Caco-2 (cell line): ENCODE data around the gene IL2RA. TPM values are rescaled to one million over a fixed set of nuclear protein-coding genes. Genes with fewer than 3 reads are reported as not detected.

ENCODE experiments used
- BruUV-seq: library from RNA; stranded (reverse); fragments of 400-500 nt; replicated peaks from 2 replicates; lab custom pipeline; 2021; lab: Mats Ljungman, UMichigan
- CTCF ChIA-PET: fragments of 300-600 bp; sonication (Branson Sonifier 250); formaldehyde crosslinking; loops from one replicate; lab custom pipeline; 2022; ENCODE audit warnings: antibody characterized with exemption; lab: Charles Lee
- POLR2A ChIA-PET: fragments of 300-600 bp; sonication (Branson Sonifier 250); formaldehyde crosslinking; loops from one replicate; lab custom pipeline; 2022; ENCODE audit warnings: antibody characterized with exemption; lab: Charles Lee
- DNase-seq, 2 experiments: peaks; one replicate each; pipeline versions ENCODE4 v3.0.0 to v3.0.0-alpha.2; 2020 to 2022
- H3K27me3 ChIP-seq: replicated peaks from 2 replicates; pipeline ENCODE4 v1.6.0; 2011; ENCODE audit warnings: low read length; ENCODE audit not compliant: control insufficient read depth, insufficient read depth
- H3K36me3 ChIP-seq: 2 replicates; pipeline ENCODE4 v1.5.1; 2011; ENCODE audit warnings: low read length; ENCODE audit not compliant: control insufficient read depth, insufficient read depth
- H3K4me1 ChIP-seq: fragments of 250-450 bp; sonication (Bioruptor Pico); 2 replicates; pipeline ENCODE4 v1.5.1; 2020; ENCODE audit warnings: mild to moderate bottlenecking
- H3K4me3 ChIP-seq: 2 replicates; pipeline ENCODE4 v1.5.1; 2011; ENCODE audit warnings: low read depth, mild to moderate bottlenecking, control low read depth, low read length
- H3K9me3 ChIP-seq: fragments of 250-450 bp; sonication (Bioruptor Pico); 2 replicates; pipeline ENCODE4 v1.5.1; 2020; ENCODE audit warnings: mild to moderate bottlenecking, moderate library complexity
- H3K27ac Mint-ChIP-seq: one replicate; pipeline ENCODE4 v1.8.0; 2022; ENCODE audit warnings: mixed read lengths; ENCODE audit not compliant: unreplicated experiment
- H3K27me3 Mint-ChIP-seq: one replicate; pipeline ENCODE4 v1.8.0; 2022; ENCODE audit warnings: mixed read lengths; ENCODE audit not compliant: insufficient read depth, unreplicated experiment
- H3K36me3 Mint-ChIP-seq: one replicate; pipeline ENCODE4 v1.8.0; 2022; ENCODE audit warnings: mild to moderate bottlenecking, mixed read lengths; ENCODE audit not compliant: insufficient read depth, unreplicated experiment
- H3K4me1 Mint-ChIP-seq: one replicate; pipeline ENCODE4 v1.8.0; 2022; ENCODE audit warnings: low read depth, mixed read lengths; ENCODE audit not compliant: unreplicated experiment
- H3K4me3 Mint-ChIP-seq: one replicate; pipeline ENCODE4 v1.8.0; 2022; ENCODE audit warnings: mild to moderate bottlenecking, moderate library complexity, mixed read lengths; ENCODE audit not compliant: unreplicated experiment
- H3K9me3 Mint-ChIP-seq: one replicate; pipeline ENCODE4 v1.8.0; 2022; ENCODE audit warnings: mixed read lengths; ENCODE audit not compliant: unreplicated experiment
- CTCF ChIP-seq, 2 experiments: fragments of 200-600 bp in 1 of 2; IDR thresholded peaks; 1 replicate in 1 of 2; 2 replicates in 1 of 2; pipeline versions ENCODE4 v1.5.1 to v1.8.0; 2011 to 2022; ENCODE audit warnings: antibody characterized with exemption in 1 of 2, control low read depth in 1 of 2, inconsistent platforms in 1 of 2, low read depth in 1 of 2, low read length in 1 of 2, mild to moderate bottlenecking in 1 of 2, moderate library complexity in 1 of 2; ENCODE audit not compliant: insufficient read depth in 1 of 2, severe bottlenecking in 1 of 2, unreplicated experiment in 1 of 2
- intact Hi-C: fragments of 100-400 bp; cut with micrococcal nuclease; formaldehyde crosslinking; loops from one replicate; pipeline ENCODE4 v1.10.0; 2022; ENCODE audit not compliant: unreplicated experiment
- total RNA-seq: library from RNA; stranded (reverse); gene quantifications from 2 replicates; pipeline ENCODE4 v1.2.3, GENCODE V29; 2022

The IL2RA gene
- total RNA-seq, 1 experiment from 2014 or later = not detected

- H3K4me3 ChIP-seq = no peak overlapping the region
- no peaks in the 10 kb centered on the region for H3K4me1 ChIP-seq
- no peaks in the 10 kb centered on the region for H3K36me3 ChIP-seq
- BruUV-seq = no TSS peak
- H3K27me3 ChIP-seq = no peaks in the 10 kb centered on the region
- POLR2A ChIA-PET = no interaction called here
- intact Hi-C loops = no loop called here
- no peak overlapping the region for H3K27ac Mint-ChIP-seq
- H3K9me3 ChIP-seq = no peaks in the 10 kb centered on the region
- H3K9me3 Mint-ChIP-seq = no peaks in the 10 kb centered on the region
- H3K27me3 Mint-ChIP-seq = peaks cover 28% of the 10 kb centered on the region
- no peak for DNase-seq
- no peaks in the 10 kb centered on the region for H3K36me3 Mint-ChIP-seq
- CTCF ChIA-PET = no interaction called here
- no peaks in the 10 kb centered on the region for H3K4me1 Mint-ChIP-seq
- no peak for TF ChIP-seq CTCF (IDR thresholded peaks at IDR 0.05; ENCODE audit: insufficient read depth in 1 of 2, low read depth in 1 of 2, low read length in 1 of 2, severe bottlenecking in 1 of 2, unreplicated experiment in 1 of 2)
- H3K4me3 Mint-ChIP-seq = no peak overlapping the region
These were observed 3.3 kb downstream of the IL2RA start for GRCh38 chr10:6058682-6059475.

GRCh38 chr10:6056411-6057135 lies 5.6 kb downstream of the IL2RA start:
- POLR2A ChIA-PET = no interaction called here
- Histone ChIP-seq H3K4me1 (no peaks in the 10 kb centered on the region), H3K4me3 (no peak overlapping the region), H3K36me3 (no peaks in the 10 kb centered on the region), H3K9me3 (no peaks in the 10 kb centered on the region), H3K27me3 (no peaks in the 10 kb centered on the region)
- Mint-ChIP-seq H3K4me1 (no peaks in the 10 kb centered on the region), H3K27ac (no peak overlapping the region), H3K36me3 (no peaks in the 10 kb centered on the region), H3K4me3 (no peak overlapping the region), H3K9me3 (no peaks in the 10 kb centered on the region), H3K27me3 (peaks cover 32% of the 10 kb centered on the region)
- no peak for TF ChIP-seq CTCF (IDR thresholded peaks at IDR 0.05; ENCODE audit: insufficient read depth in 1 of 2, low read depth in 1 of 2, low read length in 1 of 2, severe bottlenecking in 1 of 2, unreplicated experiment in 1 of 2)
- DNase-seq = no peak
- BruUV-seq = no TSS peak
- intact Hi-C loops = no loop called here
- CTCF ChIA-PET = interaction anchor here (0.7 kb wide), 1 partner anchor 348 kb away, joined by 3 read pairs; no protein-coding TSS in a partner anchor

- Histone ChIP-seq H3K27me3 (no peaks in the 10 kb centered on the region), H3K4me3 (no peak overlapping the region), H3K9me3 (no peaks in the 10 kb centered on the region), H3K4me1 (no peaks in the 10 kb centered on the region), H3K36me3 (no peaks in the 10 kb centered on the region)
- CTCF ChIA-PET = no interaction called here
- peaks cover 32% of the 10 kb centered on the region for H3K27me3 Mint-ChIP-seq
- no peak overlapping the region for H3K27ac Mint-ChIP-seq
- TF ChIP-seq CTCF (IDR thresholded peaks at IDR 0.05; ENCODE audit: insufficient read depth in 1 of 2, low read depth in 1 of 2, low read length in 1 of 2, severe bottlenecking in 1 of 2, unreplicated experiment in 1 of 2) = no peak
- no TSS peak for BruUV-seq
- POLR2A ChIA-PET = no interaction called here
- no peaks in the 10 kb centered on the region for H3K9me3 Mint-ChIP-seq
- H3K4me1 Mint-ChIP-seq = no peaks in the 10 kb centered on the region
- no peak for DNase-seq
- no peaks in the 10 kb centered on the region for H3K36me3 Mint-ChIP-seq
- no peak overlapping the region for H3K4me3 Mint-ChIP-seq
- intact Hi-C loops = no loop called here
These were observed 6.2 kb downstream of the IL2RA start for GRCh38 chr10:6055929-6056328.
